ENCODE measurements around the gene SZT2.
A peak's percentile ranks its signal among the peaks of the same experiment; 100 is the strongest.

SZT2 gene

DNA sequence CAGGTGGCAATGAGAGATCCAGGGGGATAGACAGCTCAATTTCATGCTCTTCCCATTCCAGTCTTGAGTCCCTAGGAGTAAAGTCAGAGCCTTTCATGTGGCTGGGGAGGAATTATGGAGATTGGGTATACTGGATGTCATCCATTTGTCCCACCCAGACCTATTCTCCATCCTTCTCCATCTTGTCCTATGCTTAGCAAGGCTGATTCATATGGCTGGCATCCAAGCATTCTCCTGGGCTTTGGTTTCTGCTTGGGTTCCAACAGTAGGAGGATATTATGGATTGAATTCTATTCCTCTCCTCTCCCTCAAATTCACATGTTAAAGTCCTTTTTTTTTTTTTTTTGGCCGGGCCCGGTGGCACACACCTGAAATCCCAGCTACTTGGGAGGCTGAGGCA is 34.8 kb upstream of the SZT2 start:
- H3K27me3 Mint-ChIP-seq (ENCODE audit: low read depth), result no peaks in the 10 kb centered on the region
- H3K9me3 Mint-ChIP-seq, result no peaks in the 10 kb centered on the region
- peaks cover 10% of the 10 kb centered on the region for H3K36me3 Mint-ChIP-seq (ENCODE audit: low read depth)
- no peak overlapping the region for H3K27ac Mint-ChIP-seq
- H3K4me3 Mint-ChIP-seq, result no peak overlapping the region
- H3K4me1 Mint-ChIP-seq (ENCODE audit: low read depth), result peaks cover 22% of the 10 kb centered on the region

DNA sequence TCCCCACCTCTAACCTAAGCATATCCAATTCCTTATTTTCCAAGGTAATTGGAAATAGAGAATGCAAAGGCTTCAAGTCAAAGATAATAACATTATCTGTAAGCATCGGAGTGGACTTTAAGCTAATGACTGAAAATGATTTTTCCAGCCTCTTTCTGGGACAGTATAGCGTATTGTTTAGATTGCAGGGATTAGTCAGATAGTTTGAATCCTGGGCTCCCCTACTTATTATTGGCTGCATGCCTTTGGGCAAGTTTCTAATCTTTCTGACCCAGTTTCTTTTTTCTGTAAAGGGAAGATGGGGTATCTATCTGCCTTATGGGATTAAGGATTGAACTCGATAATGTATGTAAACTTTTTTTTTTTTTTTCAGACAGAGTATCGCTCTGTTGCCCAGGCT is 32.4 kb upstream of the SZT2 start:
- peaks cover 43% of the 10 kb centered on the region for H3K4me1 Mint-ChIP-seq (ENCODE audit: low read depth)
- no peaks in the 10 kb centered on the region for H3K27me3 Mint-ChIP-seq (ENCODE audit: low read depth)
- H3K4me3 Mint-ChIP-seq, result no peak overlapping the region
- peaks cover 26% of the 10 kb centered on the region for H3K36me3 Mint-ChIP-seq (ENCODE audit: low read depth)
- no peak overlapping the region for H3K27ac Mint-ChIP-seq
- H3K9me3 Mint-ChIP-seq, result no peaks in the 10 kb centered on the region

DNA sequence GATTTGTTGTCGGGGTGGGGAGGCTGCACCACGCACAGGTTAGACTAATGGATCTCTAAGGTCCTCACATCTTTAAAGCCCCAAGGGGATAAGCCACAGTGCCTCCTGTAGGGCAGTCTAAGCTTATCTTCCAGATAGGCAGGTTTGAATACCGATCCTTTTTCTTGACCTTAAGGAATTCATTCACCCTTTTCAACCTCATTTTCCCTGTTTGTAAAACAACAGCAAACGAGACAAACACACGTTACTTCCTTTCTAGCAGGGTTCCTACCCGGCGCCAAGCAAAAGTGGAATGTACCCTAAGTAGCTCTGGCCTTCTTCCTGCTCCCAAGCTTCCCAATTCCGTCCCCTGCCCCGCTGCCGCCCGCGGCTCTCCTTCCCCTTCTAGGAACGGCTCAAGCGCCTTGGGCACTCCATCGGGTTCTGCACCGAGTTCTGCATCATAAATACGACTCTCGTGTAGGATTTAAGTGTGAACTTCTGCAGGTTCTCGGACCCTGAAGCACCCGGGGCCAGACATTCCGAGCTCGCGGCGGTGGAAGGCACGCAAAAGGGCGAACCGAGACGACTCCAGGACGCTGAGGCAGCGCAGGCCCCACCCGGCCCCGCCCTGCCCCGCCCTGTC is 31.5 kb upstream of the SZT2 start:
- Mint-ChIP-seq H3K4me1 (ENCODE audit: low read depth) (peaks cover 41% of the 10 kb centered on the region), H3K9me3 (no peaks in the 10 kb centered on the region), H3K36me3 (ENCODE audit: low read depth) (peaks cover 30% of the 10 kb centered on the region), H3K4me3 (peak overlapping the region; percentile 96), H3K27me3 (ENCODE audit: low read depth) (no peaks in the 10 kb centered on the region), H3K27ac (peak overlapping the region; percentile 85)

DNA sequence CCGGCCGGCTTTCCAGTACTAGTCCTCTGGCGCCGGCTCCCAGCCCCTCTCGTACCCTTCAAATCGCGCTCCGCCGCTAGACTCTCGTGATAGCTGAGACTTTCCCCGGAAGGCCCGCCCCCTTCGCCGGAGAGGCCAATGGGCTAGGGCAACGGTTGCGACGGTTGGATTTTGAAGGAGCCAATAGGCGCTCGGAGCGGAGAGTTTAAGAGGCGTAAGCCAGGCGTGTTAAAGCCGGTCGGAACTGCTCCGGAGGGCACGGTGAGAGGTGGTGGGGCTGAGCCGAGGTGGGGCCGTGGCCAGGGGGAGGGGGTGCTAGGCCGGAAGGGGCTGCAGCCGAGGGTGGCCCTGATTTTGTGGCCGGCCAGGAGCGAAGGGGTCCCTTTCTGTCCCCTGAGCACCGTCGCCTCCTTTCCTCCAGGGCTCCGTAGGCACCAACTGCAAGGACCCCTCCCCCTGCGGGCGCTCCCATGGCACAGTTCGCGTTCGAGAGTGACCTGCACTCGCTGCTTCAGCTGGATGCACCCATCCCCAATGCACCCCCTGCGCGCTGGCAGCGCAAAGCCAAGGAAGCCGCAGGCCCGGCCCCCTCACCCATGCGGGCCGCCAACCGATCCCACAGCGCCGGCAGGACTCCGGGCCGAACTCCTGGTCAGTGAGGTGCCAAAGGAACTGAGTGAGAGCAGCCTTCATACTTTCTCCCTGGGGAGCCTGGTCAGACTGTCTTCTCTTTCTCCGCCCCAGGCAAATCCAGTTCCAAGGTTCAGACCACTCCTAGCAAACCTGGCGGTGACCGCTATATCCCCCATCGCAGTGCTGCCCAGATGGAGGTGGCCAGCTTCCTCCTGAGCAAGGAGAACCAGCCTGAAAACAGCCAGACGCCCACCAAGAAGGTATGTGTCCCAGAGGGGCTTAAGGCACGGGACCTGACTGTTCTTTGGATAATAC is 30.7 kb upstream of the SZT2 start, which contains the start of gene CDC20:
Gene CDC20, plus strand, starts transcription at position 236 of the 948 bp plus-strand sequence. Its CDS starts 235 bp downstream, at position 471.
- Mint-ChIP-seq H3K9me3 (no peaks in the 10 kb centered on the region), H3K36me3 (ENCODE audit: low read depth) (peaks cover 33% of the 10 kb centered on the region), H3K27ac (peak within 1 kb of the TSS; percentile 85)

DNA sequence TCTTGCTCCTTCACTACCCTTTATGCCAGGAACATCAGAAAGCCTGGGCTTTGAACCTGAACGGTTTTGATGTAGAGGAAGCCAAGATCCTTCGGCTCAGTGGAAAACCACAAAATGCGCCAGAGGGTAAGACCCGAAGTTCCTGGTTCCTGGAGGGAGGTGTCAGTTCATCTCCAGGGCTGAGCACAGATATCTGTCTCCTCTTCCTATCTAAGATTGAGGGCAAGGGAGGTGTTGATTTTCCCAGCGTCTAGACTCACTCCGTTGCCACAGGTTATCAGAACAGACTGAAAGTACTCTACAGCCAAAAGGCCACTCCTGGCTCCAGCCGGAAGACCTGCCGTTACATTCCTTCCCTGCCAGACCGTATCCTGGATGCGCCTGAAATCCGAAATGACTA is 30.0 kb upstream of the SZT2 start:
- Mint-ChIP-seq H3K27ac (peak overlapping the region; percentile 73), H3K27me3 (ENCODE audit: low read depth) (no peaks in the 10 kb centered on the region), H3K36me3 (ENCODE audit: low read depth) (peaks cover 40% of the 10 kb centered on the region), H3K4me1 (ENCODE audit: low read depth) (peaks cover 49% of the 10 kb centered on the region), H3K9me3 (no peaks in the 10 kb centered on the region), H3K4me3 (peak overlapping the region; percentile 96)

More for the DNA sequence above, 30.7 kb upstream of the SZT2 start, which contains the start of gene CDC20:
- Mint-ChIP-seq H3K4me1 (ENCODE audit: low read depth) (peaks cover 43% of the 10 kb centered on the region), H3K4me3 (peak within 1 kb of the TSS; percentile 96), H3K27me3 (ENCODE audit: low read depth) (no peaks in the 10 kb centered on the region)

DNA sequence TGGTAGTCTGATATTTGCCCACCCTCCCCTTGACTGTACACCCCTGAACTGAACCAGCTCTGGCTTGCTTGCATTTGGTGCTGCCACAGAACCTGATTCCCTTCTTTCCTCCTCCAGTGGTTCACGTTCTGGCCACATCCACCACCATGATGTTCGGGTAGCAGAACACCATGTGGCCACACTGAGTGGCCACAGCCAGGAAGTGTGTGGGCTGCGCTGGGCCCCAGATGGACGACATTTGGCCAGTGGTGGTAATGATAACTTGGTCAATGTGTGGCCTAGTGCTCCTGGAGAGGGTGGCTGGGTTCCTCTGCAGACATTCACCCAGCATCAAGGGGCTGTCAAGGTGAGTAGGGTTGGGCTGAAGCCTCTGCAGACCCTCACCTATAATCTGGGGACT is 29.1 kb upstream of the SZT2 start:
- peaks cover 42% of the 10 kb centered on the region for H3K36me3 Mint-ChIP-seq (ENCODE audit: low read depth)
- peak overlapping the region; percentile 96 for H3K4me3 Mint-ChIP-seq
- H3K27ac Mint-ChIP-seq, result no peak overlapping the region
- peaks cover 59% of the 10 kb centered on the region for H3K4me1 Mint-ChIP-seq (ENCODE audit: low read depth)
- no peaks in the 10 kb centered on the region for H3K27me3 Mint-ChIP-seq (ENCODE audit: low read depth)
- no peaks in the 10 kb centered on the region for H3K9me3 Mint-ChIP-seq

DNA sequence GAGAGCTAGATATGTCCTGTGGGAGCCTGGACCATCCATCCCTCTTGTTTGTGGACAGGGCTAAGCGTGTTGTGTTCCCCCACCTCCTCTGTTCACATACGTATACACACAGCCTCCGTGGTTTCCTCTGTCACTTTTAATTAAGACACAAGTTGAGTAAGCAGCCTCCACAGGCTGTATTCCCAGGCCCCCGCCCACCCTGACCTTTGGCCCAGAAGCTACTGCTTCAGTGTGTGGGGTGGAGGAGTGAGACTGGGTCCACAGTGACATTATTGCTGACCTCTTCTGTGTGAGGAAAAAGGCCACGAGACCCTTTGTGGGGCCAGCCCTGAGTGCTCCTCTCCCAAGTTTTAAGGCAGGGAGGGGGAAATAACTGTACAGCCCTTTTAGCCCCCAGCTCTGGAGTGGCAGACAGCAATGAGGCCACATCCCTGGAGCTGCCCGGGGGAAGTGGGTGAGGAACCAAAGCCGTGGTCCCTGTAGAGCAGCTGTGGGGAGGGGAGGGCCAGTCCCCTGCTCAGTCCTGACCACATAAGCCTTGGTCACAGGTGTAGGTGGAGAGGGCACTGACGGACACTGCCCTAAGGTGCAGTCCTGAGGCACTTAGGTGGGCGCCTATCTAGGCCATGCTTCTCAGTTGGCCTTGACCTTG is 26.3 kb upstream of the SZT2 start:
- Mint-ChIP-seq H3K9me3 (no peaks in the 10 kb centered on the region), H3K4me1 (ENCODE audit: low read depth) (peaks cover 61% of the 10 kb centered on the region), H3K27me3 (ENCODE audit: low read depth) (no peaks in the 10 kb centered on the region), H3K4me3 (peak overlapping the region; percentile 0), H3K27ac (peak overlapping the region; percentile 65), H3K36me3 (ENCODE audit: low read depth) (peaks cover 46% of the 10 kb centered on the region)

DNA sequence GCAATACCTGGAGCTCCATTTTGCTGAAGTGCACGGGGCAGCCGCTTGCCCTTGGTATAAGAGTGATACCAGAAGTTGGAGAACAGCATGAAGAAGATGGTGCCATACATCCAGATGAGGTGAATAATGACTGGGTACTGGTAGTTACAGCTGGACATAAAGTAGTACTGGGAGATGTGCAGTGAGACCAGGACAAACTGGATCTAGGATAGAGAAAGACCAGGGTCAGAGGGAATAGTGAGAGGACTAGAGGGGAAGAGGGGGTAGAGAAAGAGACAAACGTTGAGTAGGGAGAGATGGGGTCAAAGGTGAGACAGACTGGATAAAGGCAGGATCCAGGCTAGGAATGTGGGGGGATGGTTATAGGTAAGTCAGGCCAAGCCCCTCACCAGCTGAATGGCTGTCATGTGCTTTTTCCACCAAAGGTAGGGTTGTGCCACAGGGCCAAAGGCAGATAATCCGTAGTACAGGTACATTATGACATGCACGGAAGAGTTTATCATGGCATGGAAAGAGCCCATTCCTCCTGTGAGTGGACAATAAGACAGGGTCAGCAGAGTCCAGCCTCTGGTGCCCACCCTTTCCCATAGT is 25.7 kb upstream of the SZT2 start:
- Mint-ChIP-seq H3K9me3 (no peaks in the 10 kb centered on the region), H3K4me3 (peak overlapping the region; percentile 0), H3K4me1 (ENCODE audit: low read depth) (peaks cover 62% of the 10 kb centered on the region), H3K36me3 (ENCODE audit: low read depth) (peaks cover 45% of the 10 kb centered on the region), H3K27ac (peak overlapping the region; percentile 65), H3K27me3 (ENCODE audit: low read depth) (no peaks in the 10 kb centered on the region)

DNA sequence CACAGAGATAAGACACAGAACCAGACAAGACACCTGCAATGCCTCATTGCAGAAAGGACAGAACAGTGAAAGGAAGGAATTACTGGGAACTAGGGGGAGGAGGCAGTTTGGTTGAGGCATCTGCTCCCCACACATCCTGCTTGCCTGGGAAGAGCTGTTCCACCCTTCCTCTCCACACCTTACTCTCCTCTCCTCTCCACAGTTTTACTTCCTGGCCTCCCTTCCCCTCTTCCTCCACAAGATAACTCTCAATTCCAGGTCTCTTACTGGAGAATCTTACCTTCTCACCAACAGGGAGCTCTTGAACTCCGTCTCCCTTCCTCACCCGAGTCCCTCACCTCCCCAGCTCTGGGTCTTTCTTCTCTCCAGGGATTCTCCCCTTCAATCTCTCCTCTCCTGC is 24.0 kb upstream of the SZT2 start:
- H3K36me3 Mint-ChIP-seq (ENCODE audit: low read depth), result peaks cover 37% of the 10 kb centered on the region

DNA sequence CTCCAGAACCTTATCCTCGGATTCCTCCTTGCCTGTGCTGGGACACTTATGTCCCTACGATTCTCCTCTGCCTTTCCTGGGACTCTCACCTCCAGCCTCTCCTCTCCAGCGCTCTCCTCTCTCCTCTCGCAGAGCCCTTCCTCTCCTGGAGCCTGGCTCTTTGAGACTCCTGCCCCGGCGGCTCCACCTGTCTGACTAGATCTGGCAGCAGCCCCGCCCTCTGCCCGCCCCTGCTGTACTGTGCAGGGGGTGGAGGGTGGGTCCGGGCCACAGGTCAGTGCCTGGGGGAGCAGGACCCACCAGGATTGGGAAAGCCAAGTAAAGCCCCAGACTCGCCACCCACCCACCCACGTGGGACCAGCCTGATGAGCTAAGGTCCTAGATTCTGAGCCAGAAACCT is 23.5 kb upstream of the SZT2 start:
- H3K27me3 Mint-ChIP-seq (ENCODE audit: low read depth), result no peaks in the 10 kb centered on the region
- peaks cover 35% of the 10 kb centered on the region for H3K36me3 Mint-ChIP-seq (ENCODE audit: low read depth)

More for the DNA sequence above, 24.0 kb upstream of the SZT2 start:
- Mint-ChIP-seq H3K4me3 (peak overlapping the region; percentile 58), H3K4me1 (ENCODE audit: low read depth) (peaks cover 55% of the 10 kb centered on the region), H3K9me3 (no peaks in the 10 kb centered on the region), H3K27ac (peak overlapping the region; percentile 80), H3K27me3 (ENCODE audit: low read depth) (no peaks in the 10 kb centered on the region)

DNA sequence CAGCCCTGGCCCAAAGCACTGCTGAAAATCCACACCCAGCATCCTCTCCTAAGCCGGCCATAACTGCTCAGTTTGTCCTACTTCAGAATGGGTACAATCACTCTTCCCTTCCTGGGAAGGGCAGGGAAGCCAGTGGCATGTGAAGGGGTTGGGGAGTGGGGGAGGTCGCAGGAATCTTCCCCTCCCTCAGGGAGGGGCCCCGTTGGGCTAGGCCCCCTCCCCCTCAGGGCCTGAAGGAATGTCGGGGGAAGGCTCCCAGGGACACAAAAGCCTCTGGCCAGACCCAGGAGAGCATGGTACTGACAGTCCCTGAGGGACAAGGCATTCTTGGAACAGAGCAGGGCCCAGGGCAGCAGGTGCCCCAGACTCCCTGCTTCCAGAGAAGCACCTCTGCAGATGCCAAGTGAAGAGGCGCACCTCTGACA is 23.1 kb upstream of the SZT2 start:
- Mint-ChIP-seq H3K27me3 (ENCODE audit: low read depth) (no peaks in the 10 kb centered on the region), H3K27ac (peak overlapping the region; percentile 86), H3K4me1 (ENCODE audit: low read depth) (peaks cover 51% of the 10 kb centered on the region), H3K4me3 (peak overlapping the region; percentile 90), H3K9me3 (no peaks in the 10 kb centered on the region), H3K36me3 (ENCODE audit: low read depth) (peaks cover 30% of the 10 kb centered on the region)

More for the DNA sequence above, 23.5 kb upstream of the SZT2 start:
- Mint-ChIP-seq H3K4me3 (peak overlapping the region; percentile 58), H3K9me3 (no peaks in the 10 kb centered on the region), H3K27ac (peak overlapping the region; percentile 80), H3K4me1 (ENCODE audit: low read depth) (peaks cover 53% of the 10 kb centered on the region)

DNA sequence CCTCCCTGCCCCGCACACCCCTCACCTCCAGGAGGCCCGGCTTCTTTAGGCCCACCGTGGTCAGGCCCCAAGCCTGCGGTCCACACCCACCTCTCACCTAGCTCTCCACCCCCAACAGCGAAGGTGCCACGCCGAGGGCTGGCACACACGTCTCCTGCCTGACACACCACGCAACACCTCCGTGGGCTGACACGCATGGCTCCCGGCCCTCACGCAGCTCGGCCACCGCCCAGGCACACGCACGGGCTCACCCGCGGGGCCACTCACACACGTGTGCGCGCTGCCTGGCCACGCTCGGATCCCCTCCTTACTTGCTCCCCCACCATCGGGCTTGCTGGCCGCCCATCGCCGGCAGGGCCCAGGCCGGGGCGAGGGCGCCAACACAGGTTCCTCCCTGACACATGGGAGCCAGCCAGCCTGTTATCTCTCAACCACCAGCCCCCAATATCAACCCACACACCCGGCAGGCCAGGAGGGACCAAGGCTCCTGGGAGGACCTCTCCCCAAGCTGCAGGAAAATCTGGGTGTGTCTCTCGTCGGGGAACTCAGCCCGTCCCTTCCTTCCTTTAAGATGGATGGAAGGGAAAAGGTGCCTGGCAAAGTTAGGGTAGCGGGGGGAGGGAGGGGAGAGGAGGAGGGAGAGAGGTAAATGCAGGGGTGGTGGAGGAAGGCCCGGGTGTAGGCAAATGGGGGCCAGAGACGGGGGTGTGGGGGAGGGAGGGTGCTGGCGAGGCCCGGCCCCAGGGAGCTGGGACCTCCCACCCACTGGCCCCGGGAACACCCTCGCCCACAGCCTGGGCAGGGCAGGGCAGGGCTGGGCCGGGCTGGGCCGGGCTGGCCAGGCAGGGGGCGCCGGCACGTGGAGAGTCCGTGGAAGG is 22.4 kb upstream of the SZT2 start:
- Mint-ChIP-seq H3K4me3 (peak overlapping the region; percentile 90), H3K9me3 (no peaks in the 10 kb centered on the region), H3K27me3 (ENCODE audit: low read depth) (no peaks in the 10 kb centered on the region), H3K4me1 (ENCODE audit: low read depth) (peaks cover 44% of the 10 kb centered on the region), H3K36me3 (ENCODE audit: low read depth) (peaks cover 24% of the 10 kb centered on the region), H3K27ac (peak overlapping the region; percentile 86)

DNA sequence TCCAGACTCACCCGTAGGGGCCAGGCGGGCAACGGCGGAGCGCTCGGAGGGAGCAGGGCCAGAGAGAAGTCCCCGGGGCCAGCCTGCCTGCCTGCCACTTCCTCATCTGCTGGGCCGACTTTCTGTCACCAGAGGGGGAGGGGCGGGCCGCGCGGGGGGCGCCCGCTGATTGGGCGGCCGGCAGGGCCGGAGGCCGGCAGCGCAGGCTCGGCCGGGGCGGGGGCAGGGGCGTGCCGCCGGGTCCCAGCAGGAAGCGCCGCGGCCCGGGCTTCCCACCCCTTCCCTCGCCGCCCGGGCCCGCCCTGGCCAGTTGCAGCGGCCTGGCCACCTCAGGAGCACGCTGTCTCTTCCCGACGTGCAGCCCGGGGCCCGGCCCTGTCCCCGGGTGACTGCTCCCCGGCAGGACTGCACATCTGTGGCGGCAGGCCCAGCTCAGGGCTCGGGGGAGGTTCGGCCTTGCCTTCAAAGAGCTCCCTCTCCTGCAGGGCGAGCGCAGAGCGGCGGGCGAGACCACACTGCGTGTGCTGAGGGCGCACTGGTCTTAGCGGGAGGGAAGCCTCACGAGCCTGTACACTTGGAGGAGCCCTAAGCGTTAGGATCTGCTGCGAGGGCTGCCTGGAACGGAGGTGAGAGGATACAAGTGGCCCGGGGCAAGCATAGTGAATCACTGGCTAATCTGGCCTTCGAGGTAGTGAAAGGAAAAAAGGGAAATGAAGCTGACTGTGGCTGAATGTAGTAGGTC is 21.6 kb upstream of the SZT2 start, which contains the start of gene ELOVL1:
Gene ELOVL1, minus strand, starts transcription at position 108 of the 742 bp plus-strand sequence. CDS start 2,402 bp downstream, outside the sequence.
- H3K27me3 Mint-ChIP-seq (ENCODE audit: low read depth), result no peaks in the 10 kb centered on the region
- peak within 1 kb of the TSS; percentile 86 for H3K27ac Mint-ChIP-seq
- peaks cover 21% of the 10 kb centered on the region for H3K36me3 Mint-ChIP-seq (ENCODE audit: low read depth)
- peak within 1 kb of the TSS; percentile 93 for H3K4me3 Mint-ChIP-seq
- peaks cover 42% of the 10 kb centered on the region for H3K4me1 Mint-ChIP-seq (ENCODE audit: low read depth)
- no peaks in the 10 kb centered on the region for H3K9me3 Mint-ChIP-seq
